ENCODE measurements around the gene GOT1.

- TF ChIP-seq CTCF (conservative IDR thresholded peaks at IDR 0.05; ENCODE audit: low read depth, low read length) (no peak), EZH2 (IDR thresholded peaks at IDR 0.05; ENCODE audit: borderline replicate concordance, low read depth, low read length, poor library complexity, severe bottlenecking) (no peak)
Measured at GRCh38 chr10:99375426-99375825, 55.0 kb downstream of the GOT1 start.

Measured in A673 (cell line).